PC-9 (cell line): ENCODE measurements around the gene SCUBE2.

Source experiments
- EZH2 ChIP-seq: fragments of 200-600 bp; sonication (generic); IDR thresholded peaks from 2 replicates; pipeline ENCODE4 v1.8.0; 2017; ENCODE audit warnings: antibody characterized with exemption, low read depth
- TF ChIP-seq, protein P1 (sequence below): fragments of 200-600 bp; sonication (generic); conservative IDR thresholded peaks from 2 replicates; pipeline ENCODE4 v1.6.1; 2017; ENCODE audit warnings: mixed run types, antibody characterized with exemption, mild to moderate bottlenecking, moderate library complexity

DNA sequence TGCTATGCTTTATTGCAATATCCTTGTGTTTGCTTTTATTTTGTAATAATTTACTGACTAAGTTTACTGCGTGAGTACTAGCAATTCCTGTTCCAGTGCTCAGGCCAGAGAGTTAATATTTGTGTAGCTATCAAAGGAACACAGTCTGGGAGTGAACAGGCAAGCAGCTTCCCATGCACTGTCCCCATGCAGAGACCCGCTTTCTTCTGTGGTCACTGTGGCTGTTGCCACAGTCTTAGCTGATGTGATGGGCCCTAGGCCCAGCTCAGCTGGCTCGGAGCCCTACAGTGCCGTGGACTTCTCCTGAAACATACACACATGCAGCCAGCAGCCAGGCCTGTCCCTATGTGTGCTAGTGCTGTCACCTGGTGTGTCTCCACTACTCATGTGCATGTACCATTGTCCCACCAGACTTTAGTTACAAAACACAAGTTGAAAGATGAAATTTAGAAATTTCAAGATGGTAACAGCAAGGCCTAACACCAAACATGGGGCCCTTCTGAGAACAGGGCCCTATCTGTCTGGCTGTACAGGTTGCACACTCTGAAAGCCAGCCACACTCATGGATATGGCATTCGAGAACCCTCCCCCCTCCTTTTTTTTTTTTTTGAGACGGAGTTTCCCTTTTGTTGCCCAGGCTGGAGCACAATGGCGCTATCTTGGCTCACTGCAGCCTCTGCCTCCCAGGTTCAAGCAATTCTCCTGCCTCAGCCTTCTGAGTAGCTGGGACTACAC is 12.3 kb upstream of the SCUBE2 start:
- TF ChIP-seq, protein P1, sequence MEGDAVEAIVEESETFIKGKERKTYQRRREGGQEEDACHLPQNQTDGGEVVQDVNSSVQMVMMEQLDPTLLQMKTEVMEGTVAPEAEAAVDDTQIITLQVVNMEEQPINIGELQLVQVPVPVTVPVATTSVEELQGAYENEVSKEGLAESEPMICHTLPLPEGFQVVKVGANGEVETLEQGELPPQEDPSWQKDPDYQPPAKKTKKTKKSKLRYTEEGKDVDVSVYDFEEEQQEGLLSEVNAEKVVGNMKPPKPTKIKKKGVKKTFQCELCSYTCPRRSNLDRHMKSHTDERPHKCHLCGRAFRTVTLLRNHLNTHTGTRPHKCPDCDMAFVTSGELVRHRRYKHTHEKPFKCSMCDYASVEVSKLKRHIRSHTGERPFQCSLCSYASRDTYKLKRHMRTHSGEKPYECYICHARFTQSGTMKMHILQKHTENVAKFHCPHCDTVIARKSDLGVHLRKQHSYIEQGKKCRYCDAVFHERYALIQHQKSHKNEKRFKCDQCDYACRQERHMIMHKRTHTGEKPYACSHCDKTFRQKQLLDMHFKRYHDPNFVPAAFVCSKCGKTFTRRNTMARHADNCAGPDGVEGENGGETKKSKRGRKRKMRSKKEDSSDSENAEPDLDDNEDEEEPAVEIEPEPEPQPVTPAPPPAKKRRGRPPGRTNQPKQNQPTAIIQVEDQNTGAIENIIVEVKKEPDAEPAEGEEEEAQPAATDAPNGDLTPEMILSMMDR, result no peak
- TF ChIP-seq EZH2, result no peak
